OCI-LY3 (cell line): Measurements from ENCODE around the gene NLRX1.

ENCODE experiments used
- H2AFZ ChIP-seq: fragments of 200-600, 300-600 bp; shearing (Covaris generic); 2 replicates; pipeline ENCODE4 v1.6.0; 2014; ENCODE audit warnings: antibody characterized with exemption, low read depth, low read length
- H3K27ac ChIP-seq: fragments of 200-600, 300-600 bp; sonication (generic); 2 replicates; pipeline ENCODE4 v1.5.1; 2014; ENCODE audit warnings: mild to moderate bottlenecking, low read length, moderate library complexity, mixed read lengths
- H3K27me3 ChIP-seq: fragments of 200-600, 300-600 bp; sonication (generic); 2 replicates; pipeline ENCODE4 v1.6.1; 2014; ENCODE audit warnings: low read depth, low read length, mixed read lengths
- H3K36me3 ChIP-seq: fragments of 200-600, 300-600 bp; sonication (generic); replicated peaks from 2 replicates; pipeline ENCODE3; 2014; ENCODE audit warnings: low read depth, low read length, mixed read lengths
- H3K4me1 ChIP-seq: fragments of 300-600, 200-600 bp; sonication (generic); 2 replicates; pipeline ENCODE4 v1.6.1; 2014; ENCODE audit warnings: low read length, mixed read lengths
- H3K4me2 ChIP-seq: fragments of 200-600, 300-600 bp; sonication (generic); 2 replicates; pipeline ENCODE4 v1.6.1; 2014; ENCODE audit warnings: low read length, mixed read lengths
- H3K4me3 ChIP-seq: fragments of 300-600, 200-600 bp; sonication (generic); 2 replicates; pipeline ENCODE4 v1.5.1; 2014; ENCODE audit warnings: antibody characterized with exemption, mild to moderate bottlenecking, low read length, moderate library complexity
- H3K79me2 ChIP-seq: fragments of 300-600, 200-600 bp; shearing (Covaris generic); 2 replicates; pipeline ENCODE4 v1.6.1; 2014; ENCODE audit warnings: mild to moderate bottlenecking, low read length, mixed read lengths
- H3K9ac ChIP-seq: fragments of 300-600, 200-600 bp; shearing (Covaris generic); 2 replicates; pipeline ENCODE4 v1.6.0; 2014; ENCODE audit warnings: mild to moderate bottlenecking, low read length, moderate library complexity
- H3K9me3 ChIP-seq: fragments of 200-600, 300-600 bp; shearing (Covaris generic); 2 replicates; pipeline ENCODE4 v1.6.1; 2014; ENCODE audit warnings: low read length, mixed read lengths; ENCODE audit not compliant: insufficient read depth
- H4K20me1 ChIP-seq: fragments of 200-600, 300-600 bp; sonication (generic); 2 replicates; pipeline ENCODE4 v1.6.1; 2016; ENCODE audit warnings: low read length, mixed read lengths; ENCODE audit not compliant: insufficient read depth
- CTCF ChIP-seq: fragments of 200-600, 300-600 bp; sonication (generic); IDR thresholded peaks from 2 replicates; pipeline ENCODE4 v1.5.1; 2014; ENCODE audit warnings: antibody characterized with exemption, low read length, low read depth
- EZH2phosphoT487 ChIP-seq: fragments of 200-600 bp; shearing (Covaris generic); IDR thresholded peaks from 2 replicates; pipeline ENCODE4 v1.6.1; 2018; ENCODE audit warnings: antibody characterized with exemption, mixed run types, low read depth

The NLRX1 gene

GRCh38 chr11:119121008-119121810, 47.3 kb upstream of the NLRX1 start, which contains the start of gene HINFP:
HINFP (plus strand) TSS chr11:119121580; CDS start chr11:119126945, 5,365 bp downstream.
- H3K4me3 ChIP-seq, result peak within 1 kb of the TSS; percentile 97
- H3K27ac ChIP-seq, result peak within 1 kb of the TSS; percentile 19
- TF ChIP-seq EZH2phosphoT487 (no peak), CTCF (no peak)
- H3K4me2 ChIP-seq, result peak within 1 kb of the TSS; percentile 99
- H3K79me2 ChIP-seq, result peaks cover 14% of the 10 kb centered on the region
- H3K27me3 ChIP-seq, result no peaks in the 10 kb centered on the region
- peak within 1 kb of the TSS; percentile 80 for H2AFZ ChIP-seq
- peaks cover 7% of the 10 kb centered on the region; the same call in 1 of the 2 replicates for H4K20me1 ChIP-seq
- peak within 1 kb of the TSS; percentile 83 for H3K9ac ChIP-seq
- H3K9me3 ChIP-seq, result no peaks in the 10 kb centered on the region
- H3K36me3 ChIP-seq, result peaks cover 12% of the 10 kb centered on the region
- H3K4me1 ChIP-seq, result peaks cover 15% of the 10 kb centered on the region

- Histone ChIP-seq H4K20me1 (peaks cover 7% of the 10 kb centered on the region; the same call in 1 of the 2 replicates), H3K4me3 (peak overlapping the region; percentile 97), H3K9me3 (no peaks in the 10 kb centered on the region), H3K4me2 (peak overlapping the region; percentile 99), H2AFZ (peak overlapping the region; percentile 80; the same call in 1 of the 2 replicates), H3K9ac (peak overlapping the region; percentile 83), H3K4me1 (peaks cover 15% of the 10 kb centered on the region), H3K79me2 (peaks cover 14% of the 10 kb centered on the region), H3K36me3 (peaks cover 12% of the 10 kb centered on the region), H3K27me3 (no peaks in the 10 kb centered on the region), H3K27ac (peak overlapping the region; percentile 19)
- TF ChIP-seq CTCF (no peak), EZH2phosphoT487 (no peak)
Measured at GRCh38 chr11:119121811-119122124, 46.8 kb upstream of the NLRX1 start.

GRCh38 chr11:119125821-119126220, 42.7 kb upstream of the NLRX1 start:
- H3K4me3 ChIP-seq, result no peak overlapping the region
- peaks cover 14% of the 10 kb centered on the region for H3K79me2 ChIP-seq
- H3K36me3 ChIP-seq, result peaks cover 15% of the 10 kb centered on the region
- H3K4me1 ChIP-seq, result peaks cover 8% of the 10 kb centered on the region
- no peak for TF ChIP-seq CTCF
- TF ChIP-seq EZH2phosphoT487, result no peak
- H3K9ac ChIP-seq, result no peak overlapping the region
- H3K27me3 ChIP-seq, result no peaks in the 10 kb centered on the region
- peaks cover 7% of the 10 kb centered on the region; the same call in 1 of the 2 replicates for H4K20me1 ChIP-seq
- H3K4me2 ChIP-seq, result no peak overlapping the region
- H2AFZ ChIP-seq, result no peak overlapping the region
- no peaks in the 10 kb centered on the region for H3K9me3 ChIP-seq
- H3K27ac ChIP-seq, result no peak overlapping the region

GRCh38 chr11:119126675-119127268, 41.8 kb upstream of the NLRX1 start:
- no peaks in the 10 kb centered on the region for H3K27me3 ChIP-seq
- H3K79me2 ChIP-seq, result peaks cover 11% of the 10 kb centered on the region
- H3K4me1 ChIP-seq, result peaks cover 7% of the 10 kb centered on the region
- H3K4me2 ChIP-seq, result no peak overlapping the region
- H2AFZ ChIP-seq, result no peak overlapping the region
- no peak overlapping the region for H3K4me3 ChIP-seq
- TF ChIP-seq EZH2phosphoT487 (no peak), CTCF (no peak)
- H3K9me3 ChIP-seq, result no peaks in the 10 kb centered on the region
- H3K27ac ChIP-seq, result no peak overlapping the region
- peaks cover 7% of the 10 kb centered on the region; the same call in 1 of the 2 replicates for H4K20me1 ChIP-seq
- peaks cover 21% of the 10 kb centered on the region for H3K36me3 ChIP-seq
- H3K9ac ChIP-seq, result no peak overlapping the region
